HL-60 (cell line): ENCODE results near the gene PHF5A.

ENCODE experiments used
- DNase-seq, 2 experiments: peaks; one replicate each; pipeline ENCODE4 v3.0.0-alpha.2; 2010 to 2020; ENCODE audit warnings: low read depth in 1 of 2, low spot score in 1 of 2
- H3K27ac ChIP-seq: fragments of 250-450 bp; sonication (Bioruptor Pico); replicated peaks from 2 replicates; pipeline ENCODE4 v1.5.1; 2020; ENCODE audit warnings: mild to moderate bottlenecking, moderate library complexity
- H3K27me3 ChIP-seq: fragments of 250-450 bp; sonication (Bioruptor Pico); 2 replicates; pipeline ENCODE4 v1.5.1; 2021; ENCODE audit warnings: mild to moderate bottlenecking, moderate library complexity; ENCODE audit not compliant: insufficient read depth, poor library complexity, severe bottlenecking
- H3K4me3 ChIP-seq: replicated peaks from 2 replicates; pipeline ENCODE4 v1.5.1; 2011; ENCODE audit warnings: mild to moderate bottlenecking, control low read depth, low read length; ENCODE audit not compliant: insufficient read depth
- CTCF ChIP-seq: IDR thresholded peaks from one replicate; pipeline ENCODE4 v1.5.1; 2011; ENCODE audit warnings: low read length, control low read depth, inconsistent platforms; ENCODE audit not compliant: insufficient read depth
- GABPA ChIP-seq: IDR thresholded peaks from 2 replicates; pipeline ENCODE4 v1.6.1; 2012; ENCODE audit warnings: low read depth
- POLR2AphosphoS5 ChIP-seq: IDR thresholded peaks from 2 replicates; pipeline ENCODE4 v1.6.1; 2012; ENCODE audit warnings: low read depth
- SPI1 ChIP-seq: IDR thresholded peaks from 2 replicates; pipeline ENCODE4 v1.6.1; 2012; ENCODE audit warnings: low read depth, mild to moderate bottlenecking, borderline replicate concordance
- TF ChIP-seq, protein P1 (sequence below): IDR thresholded peaks from 2 replicates; pipeline ENCODE4 v1.6.1; 2012; ENCODE audit warnings: low read depth; ENCODE audit not compliant: insufficient replicate concordance

Gene PHF5A

DNA sequence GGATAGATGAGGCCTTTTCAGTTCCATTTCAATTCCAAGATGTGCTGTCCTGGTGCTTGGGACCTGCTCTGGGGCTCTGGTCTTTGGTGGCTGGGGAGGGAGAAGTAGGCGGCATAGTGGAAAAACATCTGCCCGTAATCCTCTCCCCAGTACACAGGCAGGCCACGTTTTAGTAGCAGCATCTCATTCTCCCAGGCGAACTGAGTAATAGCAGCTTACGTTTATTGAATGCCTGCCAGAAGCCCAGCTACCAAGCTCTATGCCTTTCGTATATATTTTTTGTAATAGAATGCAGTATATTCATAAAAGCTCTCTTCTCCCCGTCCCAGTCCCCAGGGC lies 11.9 kb upstream of the PHF5A start:
- no peak overlapping the region for H3K4me3 ChIP-seq
- no peak overlapping the region for H3K27ac ChIP-seq
- no peak for DNase-seq
- H3K27me3 ChIP-seq, result no peaks in the 10 kb centered on the region
- no peak for TF ChIP-seq GABPA
- TF ChIP-seq POLR2AphosphoS5, result no peak
- TF ChIP-seq SPI1, result no peak
- no peak for TF ChIP-seq CTCF

GRCh38 chr22:41479671-41480396 lies 11.3 kb upstream of the PHF5A start:
- Histone ChIP-seq H3K4me3 (no peak overlapping the region), H3K27me3 (no peaks in the 10 kb centered on the region), H3K27ac (no peak overlapping the region)
- no peak for TF ChIP-seq SPI1
- TF ChIP-seq, protein P1, sequence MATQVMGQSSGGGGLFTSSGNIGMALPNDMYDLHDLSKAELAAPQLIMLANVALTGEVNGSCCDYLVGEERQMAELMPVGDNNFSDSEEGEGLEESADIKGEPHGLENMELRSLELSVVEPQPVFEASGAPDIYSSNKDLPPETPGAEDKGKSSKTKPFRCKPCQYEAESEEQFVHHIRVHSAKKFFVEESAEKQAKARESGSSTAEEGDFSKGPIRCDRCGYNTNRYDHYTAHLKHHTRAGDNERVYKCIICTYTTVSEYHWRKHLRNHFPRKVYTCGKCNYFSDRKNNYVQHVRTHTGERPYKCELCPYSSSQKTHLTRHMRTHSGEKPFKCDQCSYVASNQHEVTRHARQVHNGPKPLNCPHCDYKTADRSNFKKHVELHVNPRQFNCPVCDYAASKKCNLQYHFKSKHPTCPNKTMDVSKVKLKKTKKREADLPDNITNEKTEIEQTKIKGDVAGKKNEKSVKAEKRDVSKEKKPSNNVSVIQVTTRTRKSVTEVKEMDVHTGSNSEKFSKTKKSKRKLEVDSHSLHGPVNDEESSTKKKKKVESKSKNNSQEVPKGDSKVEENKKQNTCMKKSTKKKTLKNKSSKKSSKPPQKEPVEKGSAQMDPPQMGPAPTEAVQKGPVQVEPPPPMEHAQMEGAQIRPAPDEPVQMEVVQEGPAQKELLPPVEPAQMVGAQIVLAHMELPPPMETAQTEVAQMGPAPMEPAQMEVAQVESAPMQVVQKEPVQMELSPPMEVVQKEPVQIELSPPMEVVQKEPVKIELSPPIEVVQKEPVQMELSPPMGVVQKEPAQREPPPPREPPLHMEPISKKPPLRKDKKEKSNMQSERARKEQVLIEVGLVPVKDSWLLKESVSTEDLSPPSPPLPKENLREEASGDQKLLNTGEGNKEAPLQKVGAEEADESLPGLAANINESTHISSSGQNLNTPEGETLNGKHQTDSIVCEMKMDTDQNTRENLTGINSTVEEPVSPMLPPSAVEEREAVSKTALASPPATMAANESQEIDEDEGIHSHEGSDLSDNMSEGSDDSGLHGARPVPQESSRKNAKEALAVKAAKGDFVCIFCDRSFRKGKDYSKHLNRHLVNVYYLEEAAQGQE, result no peak
- no peak for TF ChIP-seq GABPA
- no peak for TF ChIP-seq POLR2AphosphoS5
- TF ChIP-seq CTCF, result no peak
- DNase-seq, result no peak

- no peak overlapping the region for H3K4me3 ChIP-seq
- DNase-seq, result peak; percentile 29 to 57
- no peaks in the 10 kb centered on the region for H3K27me3 ChIP-seq
- no peak overlapping the region for H3K27ac ChIP-seq
- no peak for TF ChIP-seq GABPA
- TF ChIP-seq CTCF, result no peak
- TF ChIP-seq, protein P1, result no peak
- no peak for TF ChIP-seq POLR2AphosphoS5
- TF ChIP-seq SPI1, result no peak
Observed at GRCh38 chr22:41478891-41479521, 10.5 kb upstream of the PHF5A start.

DNA sequence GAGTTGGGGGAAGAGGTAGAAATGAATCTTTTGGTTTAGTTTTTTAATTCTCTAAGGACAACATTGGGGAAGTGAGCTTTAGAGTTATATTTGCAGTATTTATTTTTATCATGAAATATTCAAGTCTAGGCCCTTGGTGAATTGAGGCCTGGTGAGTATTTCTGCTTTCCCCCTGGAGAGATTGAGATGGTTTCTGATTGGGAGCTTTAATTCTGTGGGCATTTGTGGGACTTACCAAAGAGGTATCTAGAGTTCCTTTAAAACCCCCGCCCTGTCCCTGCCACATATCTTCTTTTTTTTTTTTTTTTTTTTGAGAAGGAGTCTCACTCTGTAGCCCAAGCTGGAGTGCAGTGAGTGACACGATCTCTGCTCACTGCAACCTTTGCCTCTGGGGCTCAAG lies 10.0 kb upstream of the PHF5A start:
- DNase-seq, result no peak
- TF ChIP-seq SPI1, result no peak
- TF ChIP-seq, protein P1, result no peak
- TF ChIP-seq GABPA, result no peak
- TF ChIP-seq CTCF, result no peak
- TF ChIP-seq POLR2AphosphoS5, result no peak
- no peak overlapping the region for H3K27ac ChIP-seq
- H3K4me3 ChIP-seq, result no peak overlapping the region
- H3K27me3 ChIP-seq, result no peaks in the 10 kb centered on the region
